GM12878 (cell line): ENCODE data around the gene ITGA11. TPM values are rescaled to one million over a fixed set of nuclear protein-coding genes. Genes with fewer than 3 reads are reported as not detected.

ENCODE experiments used
- ATAC-seq: fragments of 200-7000 bp; cut with Tn5 transposase; 3 replicates; pipeline ENCODE4 v1.9.1; 2020; ENCODE audit warnings: mild to moderate bottlenecking, moderate library complexity
- BruUV-seq: library from RNA; stranded (reverse); fragments of 400-500 nt; replicated peaks from 2 replicates; lab custom pipeline; 2021; lab: Mats Ljungman, UMichigan
- CTCF ChIA-PET: fragments of 300-600 bp; sonication (Branson Sonifier 250); formaldehyde crosslinking; extraction: SDS; loops from one replicate; lab custom pipeline; 2021; ENCODE audit warnings: inconsistent platforms; lab: Yijun Ruan, JAX
- POLR2A ChIA-PET: fragments of 350-600 bp; formaldehyde crosslinking; extraction: SDS; loops from one replicate; lab custom pipeline; 2021; ENCODE audit warnings: inconsistent platforms; lab: Charles Lee
- RAD21 ChIA-PET: fragments of 300-600 bp; sonication (Branson Sonifier 250); formaldehyde crosslinking; loops from one replicate; lab custom pipeline; 2023; ENCODE audit warnings: antibody characterized with exemption; ENCODE audit not compliant: unreplicated experiment; lab: Charles Lee
- SMC1A ChIA-PET: fragments of 300-600 bp; sonication (Branson Sonifier 250); formaldehyde crosslinking; loops from one replicate; lab custom pipeline; 2023; ENCODE audit not compliant: unreplicated experiment, uncharacterized antibody; lab: Charles Lee
- DNase-seq: peaks from one replicate; pipeline ENCODE4 v3.0.0-alpha.2; 2011; ENCODE audit warnings: low read depth, low spot score
- FAIRE-seq: peaks from 3 replicates; lab custom pipeline; 2011; peaks lifted over from hg19 to GRCh38; lab: Jason Lieb, UNC
- H2AFZ ChIP-seq: 2 replicates; pipeline ENCODE4 v1.6.0; 2011; ENCODE audit warnings: low read depth, low read length, control low read depth; ENCODE audit not compliant: control insufficient read depth
- H3K27ac ChIP-seq: 2 replicates; pipeline ENCODE4 v1.5.1; 2011; ENCODE audit warnings: control low read depth; ENCODE audit not compliant: control insufficient read depth, insufficient read depth
- H3K27me3 ChIP-seq, 2 experiments: replicated peaks in 1 of 2; 2 replicates each; pipeline versions ENCODE4 v1.6.0 to v1.6.1; 2011; ENCODE audit warnings: low read length in 1 of 2; ENCODE audit not compliant: control insufficient read depth in 2 of 2, insufficient read depth in 2 of 2
- H3K36me3 ChIP-seq, 2 experiments: 2 replicates each; pipeline ENCODE4 v1.5.1; 2011; ENCODE audit warnings: low read length in 1 of 2; ENCODE audit not compliant: control insufficient read depth in 2 of 2, insufficient read depth in 2 of 2
- H3K4me1 ChIP-seq: 2 replicates; pipeline ENCODE4 v1.6.1; 2011; ENCODE audit warnings: mild to moderate bottlenecking, low read length, moderate library complexity, mixed read lengths; ENCODE audit not compliant: control insufficient read depth, insufficient read depth
- H3K4me2 ChIP-seq: 2 replicates; pipeline ENCODE4 v1.6.0; 2011; ENCODE audit warnings: control low read depth; ENCODE audit not compliant: control insufficient read depth, insufficient read depth
- H3K4me3 ChIP-seq: fragments of 200-600 bp; sonication (generic); 2 replicates; pipeline ENCODE4 v1.5.1; 2016
- H3K79me2 ChIP-seq: 2 replicates; pipeline ENCODE4 v1.6.0; 2011; ENCODE audit warnings: low read length; ENCODE audit not compliant: control insufficient read depth, insufficient read depth
- H3K9ac ChIP-seq: 2 replicates; pipeline ENCODE4 v1.8.0; 2011; ENCODE audit warnings: low read length, control low read depth, mixed read lengths; ENCODE audit not compliant: control insufficient read depth, insufficient read depth
- H3K9me3 ChIP-seq: replicated peaks from 3 replicates; pipeline ENCODE4 v1.5.1; 2011; ENCODE audit warnings: mild to moderate bottlenecking, low read length; ENCODE audit not compliant: control insufficient read depth, insufficient read depth
- H4K20me1 ChIP-seq: 2 replicates; pipeline ENCODE4 v1.6.0; 2011; ENCODE audit not compliant: control insufficient read depth, insufficient read depth
- E2F8 ChIP-seq: fragments of 450-650 bp; IDR thresholded peaks from 2 replicates; pipeline ENCODE4 v1.6.1; 2018; ENCODE audit warnings: mild to moderate bottlenecking, low read depth, moderate library complexity; ENCODE audit not compliant: partially characterized antibody
- EGR1 ChIP-seq, 2 experiments: IDR thresholded peaks; 1 replicate in 1 of 2; 2 replicates in 1 of 2; pipeline ENCODE4 v1.6.1; 2011 to 2012; ENCODE audit warnings: low read depth in 2 of 2, low read length in 2 of 2, borderline replicate concordance in 1 of 2, mild to moderate bottlenecking in 1 of 2, moderate library complexity in 1 of 2
- HDGF ChIP-seq: fragments of 450-650 bp; IDR thresholded peaks from 2 replicates; pipeline ENCODE4 v1.6.1; 2016; ENCODE audit warnings: antibody characterized with exemption
- JUNB ChIP-seq: IDR thresholded peaks from 2 replicates; pipeline ENCODE4 v1.6.1; 2016; ENCODE audit warnings: antibody characterized with exemption, mild to moderate bottlenecking
- MLLT1 ChIP-seq: fragments of 450-650 bp; IDR thresholded peaks from 2 replicates; pipeline ENCODE4 v1.6.1; 2016; ENCODE audit warnings: mild to moderate bottlenecking
- YY1 ChIP-seq: IDR thresholded peaks from 2 replicates; pipeline ENCODE4 v1.6.1; 2011; ENCODE audit warnings: low read depth, mild to moderate bottlenecking, low read length
- WGBS: methylation state at CpG from one replicate; pipeline ENCODE4 v1.1.6; 2016; ENCODE audit warnings: low lambda C conversion rate; ENCODE audit not compliant: insufficient replicate concordance, insufficient coverage; ENCODE audit errors: missing lambda C conversion rate; 5-methylcytosine and 5-hydroxymethylcytosine counted together
- in situ Hi-C: fragments of 300-500 bp; cut with MboI; formaldehyde crosslinking; loops from 9 replicates; pipeline ENCODE4 v1.14.3; 2018; ENCODE audit warnings: mixed read lengths
- intact Hi-C: fragments of 100-400 bp; cut with micrococcal nuclease; formaldehyde crosslinking; loops from one replicate; pipeline ENCODE4 v1.14.2; 2022; ENCODE audit not compliant: unreplicated experiment
- polyA plus RNA-seq, 11 experiments: library from polyadenylated mRNA; depleted of rRNA in 4 of 11; unstranded in 6 of 11; stranded (reverse) in 5 of 11; fragments of >200 nt; fragmentation: Nextera tagmentation in 4 of 11; fragmentation: Illumina TruSeq in 1 of 11; extraction: Ambion mirVana in 4 of 11; extraction: Trizol in 1 of 11; gene quantifications; 1 replicate in 1 of 11; 2 replicates in 10 of 11; pipeline versions ENCODE4 v1.2.1 to v1.2.3, GENCODE V29; 2011 to 2016; ENCODE audit warnings: inconsistent platforms in 2 of 11, missing spikeins in 2 of 11, low read depth in 1 of 11
- total RNA-seq, 4 experiments: library from RNA; depleted of rRNA in 3 of 4; stranded (reverse); fragments of >200 nt in 3 of 4; fragmentation: Illumina TruSeq in 1 of 4; extraction: Trizol in 1 of 4; gene quantifications; 2 replicates each; pipeline versions ENCODE4 v1.2.1 to v1.2.3, GENCODE V29; 2013 to 2021

The ITGA11 gene
- total and polyA plus RNA-seq, 10 of the 15 experiments (the other 5 are each of a cell fraction or from before 2014, with no cell fraction given) = under 0.01 to 0.36 (median 0.13) TPM; not detected in 1

DNA sequence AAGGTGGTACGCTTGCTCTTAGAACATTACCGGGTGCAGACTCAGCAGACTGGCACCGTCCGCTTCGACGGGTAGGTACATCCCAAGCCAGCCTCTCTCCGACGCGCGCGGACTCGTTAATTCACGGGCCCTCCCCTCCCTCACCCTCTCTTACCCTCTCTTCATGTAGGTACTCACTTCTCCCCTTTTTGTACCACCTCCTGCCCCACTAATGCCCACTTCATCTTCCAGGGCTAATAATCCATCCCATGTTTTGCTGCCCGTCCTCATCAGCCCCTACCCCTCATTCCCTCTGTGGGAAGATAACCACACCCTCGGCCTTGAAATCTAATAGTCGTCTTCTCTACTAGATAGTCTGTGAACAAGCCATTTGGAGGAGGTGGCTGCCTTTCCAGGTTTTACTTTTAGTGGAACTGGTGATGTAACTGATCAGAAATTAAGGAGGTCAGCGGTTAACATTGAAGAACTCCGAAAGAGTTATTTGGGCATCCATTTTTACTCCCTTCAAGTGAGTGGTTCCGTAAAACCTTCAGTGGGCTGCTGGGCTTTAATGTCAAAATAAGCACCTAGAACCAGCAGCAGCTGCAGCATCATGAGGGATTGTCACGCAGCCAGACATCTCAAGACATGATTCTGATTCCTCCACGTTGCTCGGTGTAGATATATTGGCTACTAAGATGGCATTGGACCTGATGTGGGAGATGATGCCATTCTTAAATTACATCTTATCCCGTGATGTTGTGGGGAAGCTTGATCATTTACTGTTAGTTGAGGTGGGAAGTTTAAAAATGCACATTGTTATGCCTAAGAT lies 153.2 kb downstream of the ITGA11 start:
- Histone ChIP-seq H3K9me3 (no peaks in the 10 kb centered on the region), H3K4me1 (peaks cover 5% of the 10 kb centered on the region), H2AFZ (peak overlapping the region; percentile 79), H3K4me2 (peak overlapping the region; percentile 85), H3K79me2 (peaks cover 61% of the 10 kb centered on the region), H3K4me3 (peak overlapping the region; percentile 98), H3K36me3 (no peaks in the 10 kb centered on the region), H3K27ac (peak overlapping the region; percentile 91), H3K9ac (peak overlapping the region; percentile 85), H3K27me3 (no peaks in the 10 kb centered on the region), H4K20me1 (no peaks in the 10 kb centered on the region)
- in situ Hi-C loops (no loop called here), intact Hi-C loops (no loop called here)
- BruUV-seq = TSS peak; percentile 56
- FAIRE-seq (no peak), DNase-seq (no peak), ATAC-seq (no peak; the same call in 1 of the 3 replicates)
- TF ChIP-seq YY1 (peak; percentile 25; the same call in 1 of the 2 replicates), E2F8 (no peak), HDGF (peak; percentile 67; the same call in 1 of the 2 replicates), JUNB (no peak), MLLT1 (peak; percentile 62; the same call in 1 of the 2 replicates), EGR1 (IDR thresholded peaks at IDR 0.05; ENCODE audit: borderline replicate concordance in 1 of 2, low read depth in 2 of 2, low read length in 2 of 2) (0 out of 3 replicates have a peak, but pooled peaks of 1 of the 2 experiments have one; percentile 0)
- RAD21 ChIA-PET = interaction anchor here (1.0 to 1.6 kb wide), 2 partner anchors 20 to 28 kb away, joined by 3 to 8 read pairs; no protein-coding TSS in a partner anchor
- under 1% methylated on average over 23 of the region's 23 CpGs for WGBS
- SMC1A ChIA-PET = interaction anchor here (0.7 to 1.0 kb wide), 3 partner anchors 16 to 27 kb away, joined by 3 to 5 read pairs (median 4); no protein-coding TSS in a partner anchor
- POLR2A ChIA-PET = interaction anchor here (0.6 to 1.0 kb wide), 2 partner anchors 13 to 52 kb away, joined by 3 to 4 read pairs; no protein-coding TSS in a partner anchor
- CTCF ChIA-PET = interaction anchor here (0.6 to 2.9 kb wide), 6 partner anchors 10 to 229 kb away, joined by 3 to 30 read pairs (median 4); no protein-coding TSS in a partner anchor
